ENCODE data around the gene CCDC83. TPM values are rescaled to one million over a fixed set of nuclear protein-coding genes. Genes with fewer than 3 reads are reported as not detected.
"Not testable (repeated sequence)": the region's sequence is repeated elsewhere in the genome, so short reads cannot be mapped to it uniquely, and the experiment has no call there.

Gene CCDC83
- total and polyA plus RNA-seq, 9 donors = not detected

GRCh38 chr11:85950317-85951048 is 95.3 kb downstream of the CCDC83 start:
- peaks cover 6% of the 10 kb centered on the region for H3K36me3 ChIP-seq (ENCODE audit: control insufficient read depth, insufficient read depth, low read length)
- H3K27ac ChIP-seq (ENCODE audit: low read length) = no peak overlapping the region
- WGBS (ENCODE audit: insufficient coverage) = 100% methylated on average over 2 of the region's 8 CpGs
- H3K9me3 ChIP-seq (replicated peaks; ENCODE audit: control insufficient read depth, low read depth, low read length) = peaks cover 3% of the 10 kb centered on the region
- peaks cover 12% of the 10 kb centered on the region for H3K4me1 ChIP-seq (ENCODE audit: control insufficient read depth, insufficient read depth, low read length)
- DNase-seq = no peak
- H3K4me3 ChIP-seq (ENCODE audit: low read length) = no peak overlapping the region
- H3K27me3 ChIP-seq (ENCODE audit: control insufficient read depth, insufficient read depth, low read length) = no peaks in the 10 kb centered on the region

- no peak overlapping the region for H3K4me3 ChIP-seq (ENCODE audit: low read length)
- H3K9me3 ChIP-seq (replicated peaks; ENCODE audit: control insufficient read depth, low read depth, low read length) = peaks cover 3% of the 10 kb centered on the region
- no peaks in the 10 kb centered on the region for H3K27me3 ChIP-seq (ENCODE audit: control insufficient read depth, insufficient read depth, low read length)
- H3K27ac ChIP-seq (ENCODE audit: low read length) = no peak overlapping the region
- WGBS (ENCODE audit: insufficient coverage) = 89% methylated on average over 2 of the region's 4 CpGs
- no peak for DNase-seq
- H3K4me1 ChIP-seq (ENCODE audit: control insufficient read depth, insufficient read depth, low read length) = peaks cover 12% of the 10 kb centered on the region
- peaks cover 6% of the 10 kb centered on the region for H3K36me3 ChIP-seq (ENCODE audit: control insufficient read depth, insufficient read depth, low read length)
These were observed 95.8 kb downstream of the CCDC83 start for GRCh38 chr11:85951049-85951405.

- Histone ChIP-seq H3K27me3 (ENCODE audit: control insufficient read depth, insufficient read depth, low read length) (no peaks in the 10 kb centered on the region), H3K4me3 (ENCODE audit: low read length) (no peak overlapping the region), H3K9me3 (replicated peaks; ENCODE audit: control insufficient read depth, low read depth, low read length) (peaks cover 3% of the 10 kb centered on the region), H3K4me1 (ENCODE audit: control insufficient read depth, insufficient read depth, low read length) (peaks cover 14% of the 10 kb centered on the region), H3K36me3 (ENCODE audit: control insufficient read depth, insufficient read depth, low read length) (peaks cover 11% of the 10 kb centered on the region), H3K27ac (ENCODE audit: low read length) (no peak overlapping the region)
- WGBS (ENCODE audit: insufficient coverage) = 100% methylated on average over 1 of the region's 3 CpGs
- DNase-seq = no peak
These were observed 96.4 kb downstream of the CCDC83 start for GRCh38 chr11:85951428-85952107.

GRCh38 chr11:85952108-85952485 is 96.9 kb downstream of the CCDC83 start:
- H3K4me3 ChIP-seq (ENCODE audit: low read length); H3K27ac ChIP-seq (ENCODE audit: low read length); H3K9me3 ChIP-seq (replicated peaks; ENCODE audit: control insufficient read depth, low read depth, low read length); DNase-seq; H3K27me3 ChIP-seq (ENCODE audit: control insufficient read depth, insufficient read depth, low read length): not testable (repeated sequence)
- peaks cover 13% of the 10 kb centered on the region for H3K36me3 ChIP-seq (ENCODE audit: control insufficient read depth, insufficient read depth, low read length)
- WGBS (ENCODE audit: insufficient coverage) = no CpG with 5 or more reads among the region's 7 CpGs
- peaks cover 14% of the 10 kb centered on the region for H3K4me1 ChIP-seq (ENCODE audit: control insufficient read depth, insufficient read depth, low read length)

GRCh38 chr11:85953491-85954143 is 98.4 kb downstream of the CCDC83 start:
- DNase-seq = no peak
- Histone ChIP-seq H3K27ac (ENCODE audit: low read length) (no peak overlapping the region), H3K27me3 (ENCODE audit: control insufficient read depth, insufficient read depth, low read length) (no peaks in the 10 kb centered on the region), H3K36me3 (ENCODE audit: control insufficient read depth, insufficient read depth, low read length) (peaks cover 17% of the 10 kb centered on the region), H3K4me1 (ENCODE audit: control insufficient read depth, insufficient read depth, low read length) (peaks cover 12% of the 10 kb centered on the region), H3K4me3 (ENCODE audit: low read length) (no peak overlapping the region), H3K9me3 (replicated peaks; ENCODE audit: control insufficient read depth, low read depth, low read length) (peaks cover 3% of the 10 kb centered on the region)
- WGBS (ENCODE audit: insufficient coverage) = no CpG with 5 or more reads among the region's 2 CpGs

- no peak overlapping the region for H3K4me3 ChIP-seq (ENCODE audit: low read length)
- peak overlapping the region; percentile 1 for H3K27ac ChIP-seq (ENCODE audit: low read length)
- peaks cover 12% of the 10 kb centered on the region for H3K4me1 ChIP-seq (ENCODE audit: control insufficient read depth, insufficient read depth, low read length)
- WGBS (ENCODE audit: insufficient coverage) = 43% methylated on average over 1 of the region's 1 CpG
- H3K27me3 ChIP-seq (ENCODE audit: control insufficient read depth, insufficient read depth, low read length) = no peaks in the 10 kb centered on the region
- peak; percentile 45 for DNase-seq
- H3K9me3 ChIP-seq (replicated peaks; ENCODE audit: control insufficient read depth, low read depth, low read length) = peaks cover 3% of the 10 kb centered on the region
- H3K36me3 ChIP-seq (ENCODE audit: control insufficient read depth, insufficient read depth, low read length) = peaks cover 18% of the 10 kb centered on the region
These were observed 100.3 kb downstream of the CCDC83 start for GRCh38 chr11:85955531-85955930.

GRCh38 chr11:85960678-85961077 is 105.5 kb downstream of the CCDC83 start:
- DNase-seq = no peak
- 66% methylated on average over 3 of the region's 3 CpGs for WGBS (ENCODE audit: insufficient coverage)
- H3K4me1 ChIP-seq (ENCODE audit: control insufficient read depth, insufficient read depth, low read length) = peaks cover 8% of the 10 kb centered on the region
- no peaks in the 10 kb centered on the region for H3K9me3 ChIP-seq (replicated peaks; ENCODE audit: control insufficient read depth, low read depth, low read length)
- H3K27me3 ChIP-seq (ENCODE audit: control insufficient read depth, insufficient read depth, low read length) = no peaks in the 10 kb centered on the region
- no peak overlapping the region for H3K4me3 ChIP-seq (ENCODE audit: low read length)
- peaks cover 22% of the 10 kb centered on the region for H3K36me3 ChIP-seq (ENCODE audit: control insufficient read depth, insufficient read depth, low read length)
- H3K27ac ChIP-seq (ENCODE audit: low read length) = no peak overlapping the region

- no CpG with 5 or more reads among the region's 6 CpGs for WGBS (ENCODE audit: insufficient coverage)
- Histone ChIP-seq H3K36me3 (ENCODE audit: control insufficient read depth, insufficient read depth, low read length) (peaks cover 25% of the 10 kb centered on the region), H3K27ac (ENCODE audit: low read length) (peak overlapping the region; percentile 29), H3K4me3 (ENCODE audit: low read length) (no peak overlapping the region), H3K4me1 (ENCODE audit: control insufficient read depth, insufficient read depth, low read length) (peaks cover 8% of the 10 kb centered on the region), H3K27me3 (ENCODE audit: control insufficient read depth, insufficient read depth, low read length) (no peaks in the 10 kb centered on the region), H3K9me3 (replicated peaks; ENCODE audit: control insufficient read depth, low read depth, low read length) (no peaks in the 10 kb centered on the region)
- no peak for DNase-seq
These were observed 105.9 kb downstream of the CCDC83 start for GRCh38 chr11:85961130-85961529.

- no peak overlapping the region for H3K4me3 ChIP-seq (ENCODE audit: low read length)
- 51% methylated on average over 4 of the region's 5 CpGs for WGBS (ENCODE audit: insufficient coverage)
- peaks cover 6% of the 10 kb centered on the region for H3K4me1 ChIP-seq (ENCODE audit: control insufficient read depth, insufficient read depth, low read length)
- no peaks in the 10 kb centered on the region for H3K9me3 ChIP-seq (replicated peaks; ENCODE audit: control insufficient read depth, low read depth, low read length)
- no peaks in the 10 kb centered on the region for H3K27me3 ChIP-seq (ENCODE audit: control insufficient read depth, insufficient read depth, low read length)
- DNase-seq = peak; percentile 69
- peak overlapping the region; percentile 65 for H3K27ac ChIP-seq (ENCODE audit: low read length)
- H3K36me3 ChIP-seq (ENCODE audit: control insufficient read depth, insufficient read depth, low read length) = peaks cover 26% of the 10 kb centered on the region
These were observed 106.8 kb downstream of the CCDC83 start for GRCh38 chr11:85961930-85962363.

GRCh38 chr11:85965202-85965601 is 110.0 kb downstream of the CCDC83 start:
- Histone ChIP-seq H3K27ac (ENCODE audit: low read length) (no peak overlapping the region), H3K4me1 (ENCODE audit: control insufficient read depth, insufficient read depth, low read length) (peaks cover 6% of the 10 kb centered on the region), H3K27me3 (ENCODE audit: control insufficient read depth, insufficient read depth, low read length) (no peaks in the 10 kb centered on the region), H3K9me3 (replicated peaks; ENCODE audit: control insufficient read depth, low read depth, low read length) (no peaks in the 10 kb centered on the region), H3K4me3 (ENCODE audit: low read length) (no peak overlapping the region), H3K36me3 (ENCODE audit: control insufficient read depth, insufficient read depth, low read length) (peaks cover 27% of the 10 kb centered on the region)
- DNase-seq = no peak
- 80% methylated on average over 1 of the region's 2 CpGs for WGBS (ENCODE audit: insufficient coverage)

Data from muscle of leg (tissue), 11 donors.